GM23338 (cell line): ENCODE data around the gene LRRC37A3.
"Not testable (repeated sequence)": the region's sequence is repeated elsewhere in the genome, so short reads cannot be mapped to it uniquely, and the experiment has no call there.

Experiments used
- CTCF ChIP-seq, 2 experiments: fragments of 200-600 bp in 1 of 2; sonication (generic) in 1 of 2; conservative IDR thresholded peaks; 2 replicates each; pipeline versions ENCODE4 v1.5.1 to v1.6.1; 2016 to 2017; ENCODE audit warnings: antibody characterized with exemption in 2 of 2, low read depth in 2 of 2, mild to moderate bottlenecking in 2 of 2, moderate library complexity in 1 of 2
- JUNB ChIP-seq: IDR thresholded peaks from one replicate; pipeline ENCODE4 v1.6.1; 2016; ENCODE audit warnings: antibody characterized with exemption; ENCODE audit not compliant: unreplicated experiment
- POLR2AphosphoS5 ChIP-seq: IDR thresholded peaks from 2 replicates; pipeline ENCODE4 v1.6.1; 2016; ENCODE audit warnings: antibody characterized with exemption, low read depth
- REST ChIP-seq: IDR thresholded peaks from one replicate; pipeline ENCODE4 v1.6.1; 2018; ENCODE audit warnings: antibody characterized with exemption; ENCODE audit not compliant: unreplicated experiment

GRCh38 chr17:64818904-64819303 lies 100.4 kb downstream of the LRRC37A3 start:
- not testable (repeated sequence) for TF ChIP-seq CTCF (conservative IDR thresholded peaks at IDR 0.05; ENCODE audit: low read depth in 2 of 2); POLR2AphosphoS5; JUNB; REST
